Activated naive CD8-positive, alpha-beta T cell treated with anti-CD3 and anti-CD28 coated beads for 36 hours (primary cell): ENCODE measurements around the gene GREB1L. TPM values are rescaled to one million over a fixed set of nuclear protein-coding genes. Genes with fewer than 3 reads are reported as not detected.
A peak's percentile ranks its signal among the peaks of the same experiment; 100 is the strongest.
"Not testable (repeated sequence)": the region's sequence is repeated elsewhere in the genome, so short reads cannot be mapped to it uniquely, and the experiment has no call there.

Experiments
- DNase-seq: peaks from one replicate; pipeline ENCODE4 v3.0.0; 2021
- H3K27ac Mint-ChIP-seq: one replicate; pipeline ENCODE4 v1.8.0; 2022; ENCODE audit warnings: mild to moderate bottlenecking, moderate library complexity, mixed read lengths
- H3K27me3 Mint-ChIP-seq: one replicate; pipeline ENCODE4 v1.8.0; 2022; ENCODE audit warnings: mild to moderate bottlenecking, mixed read lengths
- H3K36me3 Mint-ChIP-seq: one replicate; pipeline ENCODE4 v1.8.0; 2021; ENCODE audit warnings: mild to moderate bottlenecking, mixed read lengths
- H3K4me1 Mint-ChIP-seq: one replicate; pipeline ENCODE4 v1.8.0; 2021; ENCODE audit warnings: mixed read lengths
- H3K4me3 Mint-ChIP-seq: one replicate; pipeline ENCODE4 v1.8.0; 2022; ENCODE audit warnings: mild to moderate bottlenecking, moderate library complexity, mixed read lengths
- H3K9me3 Mint-ChIP-seq: one replicate; pipeline ENCODE4 v1.8.0; 2022; ENCODE audit warnings: mixed read lengths
- total RNA-seq, 2 experiments: library from RNA; stranded (reverse); gene quantifications; one replicate each; pipeline ENCODE4 v1.2.3, GENCODE V29; 2021

Gene GREB1L
- total RNA-seq = not detected

GRCh38 chr18:21242141-21242779, at the start of gene GREB1L:
Gene GREB1L, plus strand, starts transcription at chr18:21242232. Its CDS starts 141,287 bp downstream, at chr18:21383519.
- Mint-ChIP-seq H3K4me1 (peaks cover 9% of the 10 kb centered on the region), H3K9me3 (no peaks in the 10 kb centered on the region), H3K27me3 (peaks cover 75% of the 10 kb centered on the region), H3K27ac (no peak within 1 kb of the TSS), H3K4me3 (peak within 1 kb of the TSS; percentile 7), H3K36me3 (no peaks in the 10 kb centered on the region)
- DNase-seq = peak; percentile 54

GRCh38 chr18:21192308-21192624, 49.8 kb upstream of the GREB1L start:
- no peak for DNase-seq
- Mint-ChIP-seq H3K4me1 (no peaks in the 10 kb centered on the region), H3K4me3 (no peak overlapping the region), H3K27me3 (peaks cover 20% of the 10 kb centered on the region), H3K36me3 (no peaks in the 10 kb centered on the region), H3K27ac (no peak overlapping the region), H3K9me3 (no peaks in the 10 kb centered on the region)

GRCh38 chr18:21194871-21195771, 46.9 kb upstream of the GREB1L start:
- Mint-ChIP-seq H3K9me3 (no peaks in the 10 kb centered on the region), H3K36me3 (no peaks in the 10 kb centered on the region), H3K27me3 (peaks cover 22% of the 10 kb centered on the region), H3K27ac (no peak overlapping the region), H3K4me1 (no peaks in the 10 kb centered on the region), H3K4me3 (no peak overlapping the region)
- DNase-seq = no peak

GRCh38 chr18:21196426-21196825, 45.6 kb upstream of the GREB1L start:
- no peaks in the 10 kb centered on the region for H3K9me3 Mint-ChIP-seq
- peaks cover 30% of the 10 kb centered on the region for H3K27me3 Mint-ChIP-seq
- H3K4me1 Mint-ChIP-seq = no peaks in the 10 kb centered on the region
- DNase-seq = no peak
- H3K36me3 Mint-ChIP-seq = no peaks in the 10 kb centered on the region
- H3K27ac Mint-ChIP-seq = no peak overlapping the region
- H3K4me3 Mint-ChIP-seq = no peak overlapping the region

GRCh38 chr18:21203126-21203525, 38.9 kb upstream of the GREB1L start:
- Mint-ChIP-seq H3K27ac (no peak overlapping the region), H3K4me1 (no peaks in the 10 kb centered on the region), H3K4me3 (no peak overlapping the region), H3K9me3 (no peaks in the 10 kb centered on the region), H3K27me3 (peaks cover 14% of the 10 kb centered on the region), H3K36me3 (no peaks in the 10 kb centered on the region)
- no peak for DNase-seq

GRCh38 chr18:21203542-21204241, 38.3 kb upstream of the GREB1L start:
- H3K4me1 Mint-ChIP-seq = no peaks in the 10 kb centered on the region

GRCh38 chr18:21205695-21206094, 36.3 kb upstream of the GREB1L start:
- H3K4me1 Mint-ChIP-seq = no peaks in the 10 kb centered on the region
- no peaks in the 10 kb centered on the region for H3K36me3 Mint-ChIP-seq
- peaks cover 10% of the 10 kb centered on the region for H3K27me3 Mint-ChIP-seq
- H3K27ac Mint-ChIP-seq = no peak overlapping the region
- no peak overlapping the region for H3K4me3 Mint-ChIP-seq
- no peaks in the 10 kb centered on the region for H3K9me3 Mint-ChIP-seq
- DNase-seq = no peak

More at GRCh38 chr18:21203542-21204241, 38.3 kb upstream of the GREB1L start:
- H3K9me3 Mint-ChIP-seq = no peaks in the 10 kb centered on the region
- peaks cover 12% of the 10 kb centered on the region for H3K27me3 Mint-ChIP-seq
- H3K36me3 Mint-ChIP-seq = no peaks in the 10 kb centered on the region
- H3K27ac Mint-ChIP-seq = no peak overlapping the region
- no peak overlapping the region for H3K4me3 Mint-ChIP-seq
- DNase-seq = no peak

GRCh38 chr18:21210278-21210677, 31.8 kb upstream of the GREB1L start:
- DNase-seq = no peak
- H3K36me3 Mint-ChIP-seq = no peaks in the 10 kb centered on the region
- no peaks in the 10 kb centered on the region for H3K4me1 Mint-ChIP-seq
- H3K27me3 Mint-ChIP-seq = no peaks in the 10 kb centered on the region
- no peaks in the 10 kb centered on the region for H3K9me3 Mint-ChIP-seq
- H3K27ac Mint-ChIP-seq = no peak overlapping the region
- H3K4me3 Mint-ChIP-seq = no peak overlapping the region

- Mint-ChIP-seq H3K27ac (no peak overlapping the region), H3K36me3 (no peaks in the 10 kb centered on the region), H3K4me1 (no peaks in the 10 kb centered on the region), H3K4me3 (no peak overlapping the region), H3K9me3 (no peaks in the 10 kb centered on the region), H3K27me3 (no peaks in the 10 kb centered on the region)
- no peak for DNase-seq
Observed at GRCh38 chr18:21210784-21211183, 31.2 kb upstream of the GREB1L start.

- not testable (repeated sequence) for H3K27ac Mint-ChIP-seq, H3K27me3 Mint-ChIP-seq, DNase-seq, H3K4me3 Mint-ChIP-seq, H3K4me1 Mint-ChIP-seq, H3K9me3 Mint-ChIP-seq, H3K36me3 Mint-ChIP-seq
Observed at GRCh38 chr18:21214409-21214808, 27.6 kb upstream of the GREB1L start.

- Mint-ChIP-seq H3K27me3 (no peaks in the 10 kb centered on the region), H3K4me3 (no peak overlapping the region), H3K36me3 (no peaks in the 10 kb centered on the region), H3K4me1 (no peaks in the 10 kb centered on the region), H3K27ac (no peak overlapping the region), H3K9me3 (no peaks in the 10 kb centered on the region)
- no peak for DNase-seq
Observed at GRCh38 chr18:21215490-21215889, 26.5 kb upstream of the GREB1L start.

GRCh38 chr18:21218862-21219261, 23.2 kb upstream of the GREB1L start:
- no peak overlapping the region for H3K27ac Mint-ChIP-seq
- H3K27me3 Mint-ChIP-seq = no peaks in the 10 kb centered on the region
- H3K4me1 Mint-ChIP-seq = no peaks in the 10 kb centered on the region
- H3K36me3 Mint-ChIP-seq = no peaks in the 10 kb centered on the region
- DNase-seq = no peak
- no peaks in the 10 kb centered on the region for H3K9me3 Mint-ChIP-seq
- H3K4me3 Mint-ChIP-seq = no peak overlapping the region

- no peaks in the 10 kb centered on the region for H3K36me3 Mint-ChIP-seq
- no peaks in the 10 kb centered on the region for H3K4me1 Mint-ChIP-seq
- peaks cover 4% of the 10 kb centered on the region for H3K27me3 Mint-ChIP-seq
- no peak overlapping the region for H3K27ac Mint-ChIP-seq
- H3K9me3 Mint-ChIP-seq = no peaks in the 10 kb centered on the region
- no peak overlapping the region for H3K4me3 Mint-ChIP-seq
- DNase-seq = no peak
Observed at GRCh38 chr18:21230436-21230835, 11.6 kb upstream of the GREB1L start.

- DNase-seq = no peak
- H3K4me1 Mint-ChIP-seq = peaks cover 9% of the 10 kb centered on the region
Observed at GRCh38 chr18:21241301-21242048, 557 bp upstream of the GREB1L start.

More at GRCh38 chr18:21241301-21242048, 557 bp upstream of the GREB1L start:
- Mint-ChIP-seq H3K36me3 (no peaks in the 10 kb centered on the region), H3K27ac (no peak overlapping the region), H3K9me3 (no peaks in the 10 kb centered on the region), H3K27me3 (peaks cover 77% of the 10 kb centered on the region), H3K4me3 (no peak overlapping the region)
